Lower leg skin (tissue), 4 donors: ENCODE data around the gene SLC10A7. TPM values are rescaled to one million over a fixed set of nuclear protein-coding genes. Genes with fewer than 3 reads are reported as not detected.

Experiments used
- DNase-seq, 2 donors: peaks; one replicate each; pipeline ENCODE4 v3.0.0-alpha.2; 2019; ENCODE audit warnings: low spot score in 2 of 2
- H3K4me3 ChIP-seq: fragments of 200-600 bp; sonication (generic); 2 replicates; pipeline ENCODE4 v1.5.1; 2017; ENCODE audit warnings: mild to moderate bottlenecking, low read depth; ENCODE audit not compliant: poor library complexity, severe bottlenecking
- CTCF ChIP-seq, 3 donors: fragments of 450-650 bp; IDR thresholded peaks; one replicate each; pipeline ENCODE4 v1.5.1; 2016; ENCODE audit warnings: antibody characterized with exemption in 3 of 3, mild to moderate bottlenecking in 3 of 3, moderate library complexity in 2 of 3
- POLR2A ChIP-seq, 2 donors: fragments of 450-650 bp; IDR thresholded peaks; one replicate each; pipeline ENCODE4 v1.6.1; 2016 to 2017; ENCODE audit warnings: antibody characterized with exemption in 2 of 2, mild to moderate bottlenecking in 1 of 2, moderate library complexity in 1 of 2
- WGBS, 2 donors: methylation state at CpG; one replicate each; pipeline ENCODE4 v1.1.5; 2018; 5-methylcytosine and 5-hydroxymethylcytosine counted together
- intact Hi-C: fragments of 100-400 bp; cut with DNase I; formaldehyde crosslinking; loops from one replicate; pipeline ENCODE4 v1.15.0; 2023; ENCODE audit warnings: low total_unique reads
- total RNA-seq, 4 donors: library from RNA; depleted of rRNA; stranded (reverse); fragments of >200 nt; gene quantifications; one replicate each; pipeline ENCODE4 v1.1.0, GENCODE V29; 2016

SLC10A7 gene
- total RNA-seq, 4 donors from 2014 or later: 5.5 to 11.0 (median 8.8) TPM

GRCh38 chr4:146285037-146285436 lies 236.7 kb downstream of the SLC10A7 start:
- intact Hi-C loops: no loop called here
- H3K4me3 ChIP-seq: no peak overlapping the region
- DNase-seq: no peak
- no peak for TF ChIP-seq POLR2A (IDR thresholded peaks at IDR 0.05)

- TF ChIP-seq POLR2A (IDR thresholded peaks at IDR 0.05): no peak
- WGBS, 2 donors: 63 to 74% methylated on average over 3 of the region's 3 CpGs
- no peak for DNase-seq
- intact Hi-C loops: no loop called here
- H3K4me3 ChIP-seq: no peak overlapping the region
Observed at GRCh38 chr4:146283758-146284651, 237.7 kb downstream of the SLC10A7 start.

GRCh38 chr4:146282657-146283056 lies 239.1 kb downstream of the SLC10A7 start:
- no peak for TF ChIP-seq POLR2A (IDR thresholded peaks at IDR 0.05)
- no peak for TF ChIP-seq CTCF (IDR thresholded peaks at IDR 0.05)
- DNase-seq: no peak
- no peak overlapping the region for H3K4me3 ChIP-seq
- intact Hi-C loops: no loop called here

GRCh38 chr4:146278986-146279385 lies 242.8 kb downstream of the SLC10A7 start:
- DNase-seq: no peak
- TF ChIP-seq CTCF (IDR thresholded peaks at IDR 0.05) (no peak), POLR2A (IDR thresholded peaks at IDR 0.05) (no peak)
- 81 to 88% methylated on average over 1 of the region's 1 CpG for WGBS, 2 donors
- intact Hi-C loops: no loop called here
- H3K4me3 ChIP-seq: no peak overlapping the region

GRCh38 chr4:146275370-146275769 lies 246.4 kb downstream of the SLC10A7 start:
- DNase-seq: no peak
- H3K4me3 ChIP-seq: no peak overlapping the region
- TF ChIP-seq POLR2A (IDR thresholded peaks at IDR 0.05) (no peak), CTCF (IDR thresholded peaks at IDR 0.05) (no peak)
- intact Hi-C loops: no loop called here

- intact Hi-C loops: no loop called here
- DNase-seq: no peak
- no peak overlapping the region for H3K4me3 ChIP-seq
- TF ChIP-seq POLR2A (IDR thresholded peaks at IDR 0.05) (no peak), CTCF (IDR thresholded peaks at IDR 0.05) (no peak)
- WGBS, 2 donors: 97% methylated on average over 1 of the region's 1 CpG
Observed at GRCh38 chr4:146274774-146275173, 247.0 kb downstream of the SLC10A7 start.
